Upper lobe of left lung (tissue), 6 donors: Measurements from ENCODE around the gene PEX26. TPM values are rescaled to one million over a fixed set of nuclear protein-coding genes. Genes with fewer than 3 reads are reported as not detected.

ENCODE experiments used
- ATAC-seq, 2 donors: fragments of 200-7000 bp; cut with Tn5 transposase; one replicate each; pipeline ENCODE4 v1.9.1; 2022; ENCODE audit warnings: mild to moderate bottlenecking in 2 of 2, moderate library complexity in 2 of 2; ENCODE audit not compliant: low FRiP score in 2 of 2
- DNase-seq, 2 donors: peaks; one replicate each; pipeline ENCODE4 v3.0.0-alpha.2; 2019 to 2020
- H3K27ac ChIP-seq, 4 donors: fragments of 200-600 bp; sonication (generic); one replicate each; pipeline ENCODE4 v1.5.1; 2016 to 2019
- H3K27me3 ChIP-seq, 4 donors: fragments of 200-600 bp; sonication (generic); one replicate each; pipeline ENCODE4 v1.5.1; 2017 to 2019
- H3K36me3 ChIP-seq, 4 donors: fragments of 200-600 bp; sonication (generic); one replicate each; pipeline ENCODE4 v1.5.1; 2016 to 2019
- H3K4me1 ChIP-seq, 4 donors: fragments of 200-600 bp; sonication (generic); one replicate each; pipeline ENCODE4 v1.5.1; 2018 to 2019
- H3K4me3 ChIP-seq, 4 donors: fragments of 200-600 bp; sonication (generic); one replicate each; pipeline ENCODE4 v1.5.1; 2017 to 2019; ENCODE audit warnings: mild to moderate bottlenecking in 2 of 4, moderate library complexity in 1 of 4
- H3K9me3 ChIP-seq, 4 donors: fragments of 200-600 bp; sonication (generic); one replicate each; pipeline ENCODE4 v1.5.1; 2018 to 2019
- CTCF ChIP-seq, 6 experiments: fragments of 450-650 bp in 4 of 6; fragments of 200-600 bp in 2 of 6; sonication (generic) in 2 of 6; IDR thresholded peaks; one replicate each; pipeline ENCODE4 v1.5.1; 2016 to 2019; ENCODE audit warnings: antibody characterized with exemption in 6 of 6
- EP300 ChIP-seq, 4 donors: sonication (generic); formaldehyde crosslinking; IDR thresholded peaks; one replicate each; pipeline ENCODE4 v1.5.1; 2017; ENCODE audit warnings: antibody characterized with exemption in 4 of 4, control low read depth in 2 of 4
- POLR2A ChIP-seq, 4 donors: fragments of 450-650 bp; IDR thresholded peaks; one replicate each; pipeline ENCODE4 v1.5.1; 2016 to 2017; ENCODE audit warnings: antibody characterized with exemption in 4 of 4, mild to moderate bottlenecking in 2 of 4
- POLR2AphosphoS5 ChIP-seq, 2 donors: sonication (generic); formaldehyde crosslinking; IDR thresholded peaks; one replicate each; pipeline ENCODE4 v1.5.1; 2017; ENCODE audit warnings: antibody characterized with exemption in 2 of 2
- WGBS, 2 donors: methylation state at CpG; one replicate each; pipeline ENCODE4 v1.1.5; 2017 to 2018; 5-methylcytosine and 5-hydroxymethylcytosine counted together
- total RNA-seq, 6 donors: library from RNA; depleted of rRNA in 4 of 6; stranded (reverse); fragments of >200 nt in 4 of 6; gene quantifications; one replicate each; pipeline versions ENCODE4 v1.1.0 to v1.2.1, GENCODE V29; 2016 to 2021
- donor health status: DM: no; HTN: no; CAD: no; lungs with moderate emphysema.
- donor health status: DM: no; HTN: yes; CAD: no; lungs with severe emphysema.

The PEX26 gene
- total RNA-seq, 6 donors from 2014 or later, result 17.2 to 42.1 (median 32.9) TPM

GRCh38 chr22:18114495-18114894, 36.7 kb downstream of the PEX26 start:
- no peak for ATAC-seq
- 50 to 56% methylated on average over 4 of the region's 4 CpGs for WGBS, 2 donors
- Histone ChIP-seq H3K27ac (no peak overlapping the region), H3K27me3 (peaks cover 0 to 16% (median 6%) of the 10 kb centered on the region in 4 donors), H3K36me3 (no peaks in the 10 kb centered on the region), H3K9me3 (no peaks in the 10 kb centered on the region), H3K4me3 (no peak overlapping the region), H3K4me1 (peaks cover 12 to 42% (median 19%) of the 10 kb centered on the region in 4 donors)
- no peak for DNase-seq
- TF ChIP-seq EP300 (IDR thresholded peaks at IDR 0.05) (no peak), POLR2A (IDR thresholded peaks at IDR 0.05) (no peak), CTCF (IDR thresholded peaks at IDR 0.05) (no peak), POLR2AphosphoS5 (IDR thresholded peaks at IDR 0.05) (no peak)

- Histone ChIP-seq H3K4me3 (no peak overlapping the region), H3K27me3 (peaks cover 0 to 16% (median 6%) of the 10 kb centered on the region in 4 donors), H3K9me3 (no peaks in the 10 kb centered on the region), H3K27ac (no peak overlapping the region), H3K4me1 (peaks cover 10 to 38% (median 16%) of the 10 kb centered on the region in 4 donors), H3K36me3 (no peaks in the 10 kb centered on the region)
- no peak for TF ChIP-seq CTCF (IDR thresholded peaks at IDR 0.05)
- DNase-seq (peak in 1 of 2 donors; percentile 50), ATAC-seq (no peak)
- 90 to 94% methylated on average over 15 of the region's 15 CpGs for WGBS, 2 donors
Measured at GRCh38 chr22:18114976-18115652, 37.3 kb downstream of the PEX26 start.

- no peak overlapping the region for H3K27ac ChIP-seq
Measured at GRCh38 chr22:18115906-18116371, 38.1 kb downstream of the PEX26 start.

GRCh38 chr22:18116634-18117033, 38.8 kb downstream of the PEX26 start:
- Histone ChIP-seq H3K27ac (no peak overlapping the region), H3K36me3 (no peaks in the 10 kb centered on the region), H3K9me3 (no peaks in the 10 kb centered on the region), H3K4me1 (peaks cover 0 to 23% (median 4%) of the 10 kb centered on the region in 4 donors), H3K4me3 (no peak overlapping the region), H3K27me3 (peaks cover 0 to 1% (median 0%) of the 10 kb centered on the region in 4 donors)
- ATAC-seq, result no peak
- 85 to 86% methylated on average over 15 of the region's 15 CpGs for WGBS, 2 donors
- no peak for DNase-seq
- TF ChIP-seq CTCF (IDR thresholded peaks at IDR 0.05) (no peak), POLR2A (IDR thresholded peaks at IDR 0.05) (no peak), EP300 (IDR thresholded peaks at IDR 0.05) (no peak), POLR2AphosphoS5 (IDR thresholded peaks at IDR 0.05) (no peak)

More at GRCh38 chr22:18115906-18116371, 38.1 kb downstream of the PEX26 start:
- ATAC-seq, result no peak
- no peaks in the 10 kb centered on the region for H3K9me3 ChIP-seq
- no peaks in the 10 kb centered on the region for H3K36me3 ChIP-seq
- H3K4me3 ChIP-seq, result no peak overlapping the region
- 60 to 87% methylated on average over 6 to 8 of the region's 8 CpGs for WGBS, 2 donors
- TF ChIP-seq CTCF (IDR thresholded peaks at IDR 0.05) (no peak), POLR2AphosphoS5 (IDR thresholded peaks at IDR 0.05) (no peak)
- peaks cover 0 to 8% (median 4%) of the 10 kb centered on the region in 4 donors for H3K27me3 ChIP-seq
- H3K4me1 ChIP-seq, result peaks cover 2 to 30% (median 7%) of the 10 kb centered on the region in 4 donors
- DNase-seq, result no peak
